Cardiac muscle cell (in vitro differentiated cells and primary cell): Measurements from ENCODE around the gene SPACA9. TPM values are rescaled to one million over a fixed set of nuclear protein-coding genes. Genes with fewer than 3 reads are reported as not detected.

Experiments
- DNase-seq, 2 donors: peaks; one replicate each; pipeline versions ENCODE4 v3.0.0 to v3.0.0-alpha.2; 2010 to 2017; ENCODE audit warnings: low read depth in 1 of 2, low spot score in 1 of 2
- H3K27ac ChIP-seq: fragments of 200-600 bp; sonication (generic); 2 replicates; pipeline ENCODE4 v1.5.1; 2016
- H3K27me3 ChIP-seq: fragments of 200-600 bp; sonication (generic); 2 replicates; pipeline ENCODE4 v1.6.0; 2016; ENCODE audit warnings: control low read depth
- H3K36me3 ChIP-seq: fragments of 200-600 bp; sonication (generic); 2 replicates; pipeline ENCODE4 v1.5.1; 2016; ENCODE audit warnings: control low read depth
- H3K4me1 ChIP-seq: fragments of 200-600 bp; sonication (generic); 2 replicates; pipeline ENCODE4 v1.8.1; 2017; ENCODE audit warnings: low read depth, mild to moderate bottlenecking, mixed run types
- H3K4me3 ChIP-seq: fragments of 200-600 bp; sonication (generic); 2 replicates; pipeline ENCODE4 v1.5.1; 2016; ENCODE audit warnings: mild to moderate bottlenecking
- H3K9me3 ChIP-seq: fragments of 200-600 bp; sonication (generic); 2 replicates; pipeline ENCODE4 v1.5.1; 2017; ENCODE audit warnings: low read depth, mild to moderate bottlenecking, control low read depth
- polyA plus RNA-seq: library from polyadenylated mRNA; unstranded; fragments of >200 nt; fragmentation: Nextera tagmentation; extraction: Ambion mirVana; gene quantifications from 2 replicates; pipeline ENCODE4 v1.2.1, GENCODE V29; 2016
- total RNA-seq: library from RNA; depleted of rRNA; stranded (reverse); fragments of >200 nt; gene quantifications from 2 replicates; pipeline ENCODE4 v1.2.3, GENCODE V29; 2016
- TF ChIP-seq, protein P1 (sequence below): IDR thresholded peaks from 2 replicates; pipeline ENCODE4 v1.5.1; 2012; ENCODE audit warnings: low read depth, mild to moderate bottlenecking, low read length

Gene SPACA9
- total and polyA plus RNA-seq, 2 experiments from 2014 or later: 6.4 to 13.2 TPM

GRCh38 chr9:132905726-132906125 is 27.0 kb downstream of the SPACA9 start:
- Histone ChIP-seq H3K36me3 (peaks cover 34% of the 10 kb centered on the region), H3K27me3 (no peaks in the 10 kb centered on the region), H3K27ac (no peak overlapping the region), H3K4me1 (peaks cover 5% of the 10 kb centered on the region), H3K4me3 (no peak overlapping the region), H3K9me3 (no peaks in the 10 kb centered on the region)
- TF ChIP-seq, protein P1, sequence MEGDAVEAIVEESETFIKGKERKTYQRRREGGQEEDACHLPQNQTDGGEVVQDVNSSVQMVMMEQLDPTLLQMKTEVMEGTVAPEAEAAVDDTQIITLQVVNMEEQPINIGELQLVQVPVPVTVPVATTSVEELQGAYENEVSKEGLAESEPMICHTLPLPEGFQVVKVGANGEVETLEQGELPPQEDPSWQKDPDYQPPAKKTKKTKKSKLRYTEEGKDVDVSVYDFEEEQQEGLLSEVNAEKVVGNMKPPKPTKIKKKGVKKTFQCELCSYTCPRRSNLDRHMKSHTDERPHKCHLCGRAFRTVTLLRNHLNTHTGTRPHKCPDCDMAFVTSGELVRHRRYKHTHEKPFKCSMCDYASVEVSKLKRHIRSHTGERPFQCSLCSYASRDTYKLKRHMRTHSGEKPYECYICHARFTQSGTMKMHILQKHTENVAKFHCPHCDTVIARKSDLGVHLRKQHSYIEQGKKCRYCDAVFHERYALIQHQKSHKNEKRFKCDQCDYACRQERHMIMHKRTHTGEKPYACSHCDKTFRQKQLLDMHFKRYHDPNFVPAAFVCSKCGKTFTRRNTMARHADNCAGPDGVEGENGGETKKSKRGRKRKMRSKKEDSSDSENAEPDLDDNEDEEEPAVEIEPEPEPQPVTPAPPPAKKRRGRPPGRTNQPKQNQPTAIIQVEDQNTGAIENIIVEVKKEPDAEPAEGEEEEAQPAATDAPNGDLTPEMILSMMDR: no peak
- DNase-seq: no peak

DNA sequence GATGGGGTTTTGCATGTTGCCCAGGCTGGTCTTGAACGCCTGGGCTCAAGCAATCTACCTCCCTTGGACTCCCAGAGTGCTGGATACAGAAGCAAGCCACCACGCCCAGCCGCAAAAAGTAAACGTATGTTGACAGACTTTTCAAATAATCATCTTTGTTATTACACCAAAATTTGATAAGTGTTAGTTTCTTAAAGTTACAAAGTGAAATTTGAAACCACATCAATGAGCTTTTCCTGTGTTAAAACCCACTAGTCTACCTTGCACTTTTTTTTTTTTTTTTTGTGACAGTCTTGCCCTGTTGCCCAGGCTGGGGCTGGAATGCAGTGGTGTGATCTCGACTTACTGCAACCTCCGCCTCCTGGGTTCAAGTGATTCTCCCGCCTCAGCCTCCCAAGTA is 29.9 kb downstream of the SPACA9 start:
- Histone ChIP-seq H3K4me3 (no peak overlapping the region), H3K9me3 (no peaks in the 10 kb centered on the region), H3K27ac (no peak overlapping the region), H3K4me1 (peaks cover 5% of the 10 kb centered on the region), H3K27me3 (no peaks in the 10 kb centered on the region), H3K36me3 (peaks cover 35% of the 10 kb centered on the region)
- DNase-seq: no peak
- TF ChIP-seq, protein P1: no peak

DNA sequence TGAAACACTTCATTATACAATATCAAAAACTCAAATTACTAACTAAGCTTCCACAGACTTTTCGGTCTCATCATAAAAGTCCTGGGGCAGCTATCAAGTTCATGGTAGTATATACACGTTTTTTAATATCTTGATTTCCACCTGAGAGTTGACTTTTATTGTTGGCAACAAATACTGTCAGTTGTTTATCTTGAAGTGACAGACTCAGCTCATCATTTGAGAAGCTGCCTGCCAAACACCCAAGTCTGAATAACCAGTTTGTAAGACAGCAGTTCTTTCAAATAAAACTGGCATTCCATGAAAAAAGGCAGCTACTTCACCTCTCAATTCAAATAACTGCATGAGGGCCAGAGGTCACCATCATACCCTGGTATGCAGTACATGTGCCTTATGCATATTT is 30.6 kb downstream of the SPACA9 start:
- Histone ChIP-seq H3K4me3 (no peak overlapping the region), H3K9me3 (no peaks in the 10 kb centered on the region), H3K36me3 (peaks cover 31% of the 10 kb centered on the region), H3K27me3 (no peaks in the 10 kb centered on the region), H3K27ac (no peak overlapping the region), H3K4me1 (peaks cover under 1% of the 10 kb centered on the region)
- no peak for DNase-seq
- TF ChIP-seq, protein P1: no peak

DNA sequence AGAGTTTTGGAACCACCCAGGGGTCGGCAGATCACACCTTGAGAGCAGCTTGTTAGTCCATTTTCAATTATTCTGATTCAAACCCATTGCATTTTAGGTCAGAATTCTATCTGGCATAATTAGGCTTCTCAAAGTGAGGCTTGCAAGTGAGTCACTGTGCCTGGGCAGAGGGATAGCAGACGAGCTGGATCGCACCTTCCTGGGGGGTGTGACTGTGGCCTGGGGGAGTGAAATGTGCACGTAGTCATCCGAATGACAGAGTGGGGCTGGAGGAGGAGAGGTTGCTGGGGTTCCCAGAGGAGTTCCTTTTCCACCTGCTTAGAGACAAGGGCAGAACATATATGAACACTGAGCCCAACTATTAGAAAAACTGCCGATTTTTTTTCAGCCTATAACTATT is 31.7 kb downstream of the SPACA9 start:
- no peaks in the 10 kb centered on the region for H3K4me1 ChIP-seq
- H3K27ac ChIP-seq: no peak overlapping the region
- DNase-seq: no peak
- H3K27me3 ChIP-seq: no peaks in the 10 kb centered on the region
- H3K36me3 ChIP-seq: peaks cover 24% of the 10 kb centered on the region
- TF ChIP-seq, protein P1: no peak
- no peak overlapping the region for H3K4me3 ChIP-seq
- H3K9me3 ChIP-seq: no peaks in the 10 kb centered on the region

DNA sequence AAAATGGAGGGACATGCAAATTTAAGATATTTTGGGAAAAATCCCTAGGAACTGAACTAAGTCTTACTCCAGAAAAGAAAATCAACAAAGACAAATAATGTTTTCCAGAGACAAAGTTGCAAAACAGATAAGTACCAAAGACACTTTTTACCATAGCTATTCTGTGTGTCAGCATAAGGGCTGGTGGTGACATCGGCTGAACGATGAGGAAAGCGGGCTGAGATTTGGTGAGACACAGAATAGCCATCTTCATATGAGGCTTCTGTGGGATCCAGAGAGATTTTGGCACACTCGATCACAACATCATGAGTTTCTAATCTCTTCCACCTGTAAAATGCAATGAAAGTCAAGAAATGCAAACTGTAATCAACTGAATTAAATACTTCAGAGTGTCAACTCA is 33.4 kb downstream of the SPACA9 start:
- H3K9me3 ChIP-seq: no peaks in the 10 kb centered on the region
- TF ChIP-seq, protein P1: no peak
- no peak overlapping the region for H3K4me3 ChIP-seq
- H3K36me3 ChIP-seq: peaks cover 31% of the 10 kb centered on the region
- H3K4me1 ChIP-seq: no peaks in the 10 kb centered on the region
- H3K27me3 ChIP-seq: no peaks in the 10 kb centered on the region
- H3K27ac ChIP-seq: no peak overlapping the region
- DNase-seq: no peak

DNA sequence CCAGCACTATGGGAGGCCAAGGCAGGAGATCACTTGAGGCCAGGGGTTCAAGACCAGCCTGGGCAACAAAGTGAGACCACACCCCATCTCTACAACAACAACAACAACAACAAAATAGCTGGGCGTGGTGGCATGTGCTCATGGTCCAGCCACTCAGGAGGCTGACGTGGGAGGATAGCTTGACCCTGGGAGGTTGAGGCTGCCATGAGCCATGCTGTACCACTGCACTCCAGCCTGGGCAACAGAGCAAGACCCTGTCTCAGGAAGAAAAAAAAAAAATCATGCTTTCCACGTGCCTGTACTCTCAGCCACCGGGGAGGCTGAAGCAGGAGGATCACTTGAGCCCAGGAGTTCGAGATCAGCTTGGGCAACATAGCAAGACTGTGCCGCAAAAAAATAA is 36.2 kb downstream of the SPACA9 start:
- Histone ChIP-seq H3K9me3 (no peaks in the 10 kb centered on the region), H3K4me1 (no peaks in the 10 kb centered on the region), H3K36me3 (peaks cover 31% of the 10 kb centered on the region), H3K27me3 (no peaks in the 10 kb centered on the region), H3K4me3 (no peak overlapping the region), H3K27ac (no peak overlapping the region)
- no peak for DNase-seq
- TF ChIP-seq, protein P1: no peak
